DND-41 (cell line): Measurements from ENCODE around the gene CTSA.
A peak's percentile ranks its signal among the peaks of the same experiment; 100 is the strongest.

Experiments
- ATAC-seq: fragments of 200-7000 bp; cut with Tn5 transposase; 3 replicates; pipeline ENCODE4 v1.9.1; 2021; ENCODE audit warnings: low read depth; ENCODE audit not compliant: insufficient read depth
- DNase-seq: peaks from one replicate; pipeline ENCODE4 v3.0.0-alpha.2; 2020
- H2AFZ ChIP-seq: 2 replicates; pipeline ENCODE4 v1.6.0; 2012; ENCODE audit warnings: low read depth, low read length
- H3K27ac ChIP-seq: 2 replicates; pipeline ENCODE4 v1.5.1; 2012; ENCODE audit warnings: low read length, inconsistent platforms
- H3K27me3 ChIP-seq: fragments of 200-600 bp; sonication (generic); 2 replicates; pipeline ENCODE4 v1.6.0; 2012; ENCODE audit warnings: low read length, mild to moderate bottlenecking, inconsistent platforms; ENCODE audit not compliant: insufficient read depth, poor library complexity
- H3K36me3 ChIP-seq: 2 replicates; pipeline ENCODE4 v1.5.1; 2012; ENCODE audit warnings: low read length, inconsistent platforms; ENCODE audit not compliant: insufficient read depth
- H3K4me1 ChIP-seq: 2 replicates; pipeline ENCODE4 v1.5.1; 2012; ENCODE audit warnings: mild to moderate bottlenecking, low read length; ENCODE audit not compliant: insufficient read depth
- H3K4me2 ChIP-seq: 2 replicates; pipeline ENCODE4 v1.6.0; 2012; ENCODE audit warnings: mild to moderate bottlenecking, moderate library complexity, low read length, inconsistent platforms; ENCODE audit not compliant: insufficient read depth
- H3K4me3 ChIP-seq, 2 experiments: fragments of 200-600 bp in 1 of 2; shearing (Covaris generic) in 1 of 2; 2 replicates each; pipeline ENCODE4 v1.5.1; 2012 to 2016; ENCODE audit warnings: inconsistent platforms in 2 of 2, low read length in 2 of 2, mild to moderate bottlenecking in 2 of 2, low read depth in 1 of 2, moderate library complexity in 1 of 2
- H3K79me2 ChIP-seq: 2 replicates; pipeline ENCODE4 v1.6.0; 2012; ENCODE audit warnings: low read length, inconsistent platforms; ENCODE audit not compliant: insufficient read depth
- H3K9ac ChIP-seq: 2 replicates; pipeline ENCODE4 v1.6.0; 2012; ENCODE audit warnings: low read depth, mild to moderate bottlenecking, inconsistent platforms, low read length, moderate library complexity
- H3K9me3 ChIP-seq: 2 replicates; pipeline ENCODE4 v1.5.1; 2012; ENCODE audit warnings: low read length, moderate library complexity, mild to moderate bottlenecking, inconsistent platforms; ENCODE audit not compliant: insufficient read depth, severe bottlenecking
- H4K20me1 ChIP-seq: 2 replicates; pipeline ENCODE4 v1.6.0; 2012; ENCODE audit warnings: low read length; ENCODE audit not compliant: insufficient read depth
- EZH2 ChIP-seq: IDR thresholded peaks from 3 replicates; pipeline ENCODE4 v1.6.1; 2012; ENCODE audit warnings: borderline replicate concordance, low read depth, mild to moderate bottlenecking, moderate library complexity, low read length, inconsistent platforms; ENCODE audit not compliant: severe bottlenecking
- TF ChIP-seq, protein P1 (sequence below): IDR thresholded peaks from 2 replicates; pipeline ENCODE4 v1.5.1; 2012; ENCODE audit warnings: borderline replicate concordance, low read length, moderate library complexity, mild to moderate bottlenecking; ENCODE audit not compliant: poor library complexity, severe bottlenecking; ENCODE audit errors: extremely low read depth

Gene CTSA

GRCh38 chr20:45888681-45889080, 2.5 kb upstream of the CTSA start:
- H2AFZ ChIP-seq: no peak overlapping the region
- no peak for DNase-seq
- H3K4me3 ChIP-seq: no peak overlapping the region
- peaks cover 29% of the 10 kb centered on the region for H3K36me3 ChIP-seq
- no peak for TF ChIP-seq EZH2
- TF ChIP-seq, protein P1, sequence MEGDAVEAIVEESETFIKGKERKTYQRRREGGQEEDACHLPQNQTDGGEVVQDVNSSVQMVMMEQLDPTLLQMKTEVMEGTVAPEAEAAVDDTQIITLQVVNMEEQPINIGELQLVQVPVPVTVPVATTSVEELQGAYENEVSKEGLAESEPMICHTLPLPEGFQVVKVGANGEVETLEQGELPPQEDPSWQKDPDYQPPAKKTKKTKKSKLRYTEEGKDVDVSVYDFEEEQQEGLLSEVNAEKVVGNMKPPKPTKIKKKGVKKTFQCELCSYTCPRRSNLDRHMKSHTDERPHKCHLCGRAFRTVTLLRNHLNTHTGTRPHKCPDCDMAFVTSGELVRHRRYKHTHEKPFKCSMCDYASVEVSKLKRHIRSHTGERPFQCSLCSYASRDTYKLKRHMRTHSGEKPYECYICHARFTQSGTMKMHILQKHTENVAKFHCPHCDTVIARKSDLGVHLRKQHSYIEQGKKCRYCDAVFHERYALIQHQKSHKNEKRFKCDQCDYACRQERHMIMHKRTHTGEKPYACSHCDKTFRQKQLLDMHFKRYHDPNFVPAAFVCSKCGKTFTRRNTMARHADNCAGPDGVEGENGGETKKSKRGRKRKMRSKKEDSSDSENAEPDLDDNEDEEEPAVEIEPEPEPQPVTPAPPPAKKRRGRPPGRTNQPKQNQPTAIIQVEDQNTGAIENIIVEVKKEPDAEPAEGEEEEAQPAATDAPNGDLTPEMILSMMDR: no peak
- no peaks in the 10 kb centered on the region for H3K9me3 ChIP-seq
- peaks cover 27% of the 10 kb centered on the region for H3K79me2 ChIP-seq
- no peak for ATAC-seq
- no peaks in the 10 kb centered on the region for H3K27me3 ChIP-seq
- no peaks in the 10 kb centered on the region for H4K20me1 ChIP-seq
- no peak overlapping the region for H3K4me2 ChIP-seq
- no peak overlapping the region for H3K9ac ChIP-seq
- H3K27ac ChIP-seq: no peak overlapping the region
- H3K4me1 ChIP-seq: peaks cover 44% of the 10 kb centered on the region

GRCh38 chr20:45890077-45890984, 804 bp upstream of the CTSA start:
- peaks cover 22% of the 10 kb centered on the region for H3K79me2 ChIP-seq
- ATAC-seq (peak; percentile 22; the same call in 1 of the 3 replicates), DNase-seq (no peak)
- H3K9me3 ChIP-seq: no peaks in the 10 kb centered on the region
- peak overlapping the region; percentile 96 for H3K9ac ChIP-seq
- H3K36me3 ChIP-seq: peaks cover 35% of the 10 kb centered on the region
- H3K4me3 ChIP-seq: peak overlapping the region; percentile 95 to 96; a peak in 3 of 4 replicates
- peak overlapping the region; percentile 92 for H3K27ac ChIP-seq
- H3K27me3 ChIP-seq: no peaks in the 10 kb centered on the region
- peak overlapping the region; percentile 99 for H2AFZ ChIP-seq
- H3K4me1 ChIP-seq: peaks cover 31% of the 10 kb centered on the region
- H3K4me2 ChIP-seq: peak overlapping the region; percentile 99
- no peaks in the 10 kb centered on the region for H4K20me1 ChIP-seq
- TF ChIP-seq, protein P1: no peak

DNA sequence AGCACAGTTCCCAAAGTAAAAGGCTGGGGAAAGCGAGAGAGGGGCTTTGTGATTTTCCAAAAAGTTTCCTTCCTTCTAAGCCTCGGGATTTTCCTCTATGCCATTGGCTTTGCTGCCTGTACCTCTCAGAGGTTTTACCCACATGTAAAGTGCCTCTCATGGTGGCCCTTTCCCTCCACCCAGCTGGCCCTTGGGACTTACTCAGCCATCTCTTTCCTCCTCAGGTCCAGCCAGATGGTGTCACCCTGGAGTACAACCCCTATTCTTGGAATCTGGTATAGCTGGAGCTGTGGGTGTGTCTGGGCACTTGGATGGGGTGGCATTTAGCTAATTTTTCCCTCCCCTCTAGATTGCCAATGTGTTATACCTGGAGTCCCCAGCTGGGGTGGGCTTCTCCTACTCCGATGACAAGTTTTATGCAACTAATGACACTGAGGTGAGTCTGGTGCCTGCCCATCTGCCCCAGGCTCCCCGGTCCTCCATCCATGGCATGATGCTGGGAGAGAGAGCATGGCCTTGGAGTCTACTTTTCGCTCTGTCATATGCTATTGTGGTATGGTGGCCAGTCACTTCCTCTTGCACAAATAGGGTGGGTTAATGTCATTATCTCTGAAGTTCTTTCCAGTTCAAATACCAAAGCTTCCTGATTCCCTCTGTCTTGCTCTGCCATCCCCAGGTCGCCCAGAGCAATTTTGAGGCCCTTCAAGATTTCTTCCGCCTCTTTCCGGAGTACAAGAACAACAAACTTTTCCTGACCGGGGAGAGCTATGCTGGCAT, 1.1 kb downstream of the CTSA start:
- no peaks in the 10 kb centered on the region for H3K27me3 ChIP-seq
- TF ChIP-seq, protein P1: no peak
- no peak for TF ChIP-seq EZH2
- H3K9ac ChIP-seq: peak overlapping the region; percentile 96
- peaks cover 30% of the 10 kb centered on the region for H3K4me1 ChIP-seq
- no peaks in the 10 kb centered on the region for H3K9me3 ChIP-seq
- peak overlapping the region; percentile 99 for H2AFZ ChIP-seq
- peaks cover 20% of the 10 kb centered on the region for H3K79me2 ChIP-seq
- H3K27ac ChIP-seq: peak overlapping the region; percentile 92
- H3K4me3 ChIP-seq: peak overlapping the region; percentile 95 to 96
- H4K20me1 ChIP-seq: no peaks in the 10 kb centered on the region
- H3K36me3 ChIP-seq: peaks cover 35% of the 10 kb centered on the region
- no peak for DNase-seq
- ATAC-seq: no peak
- peak overlapping the region; percentile 99 for H3K4me2 ChIP-seq
